ENCODE measurements around the gene GMPR.

Gene GMPR

DNA sequence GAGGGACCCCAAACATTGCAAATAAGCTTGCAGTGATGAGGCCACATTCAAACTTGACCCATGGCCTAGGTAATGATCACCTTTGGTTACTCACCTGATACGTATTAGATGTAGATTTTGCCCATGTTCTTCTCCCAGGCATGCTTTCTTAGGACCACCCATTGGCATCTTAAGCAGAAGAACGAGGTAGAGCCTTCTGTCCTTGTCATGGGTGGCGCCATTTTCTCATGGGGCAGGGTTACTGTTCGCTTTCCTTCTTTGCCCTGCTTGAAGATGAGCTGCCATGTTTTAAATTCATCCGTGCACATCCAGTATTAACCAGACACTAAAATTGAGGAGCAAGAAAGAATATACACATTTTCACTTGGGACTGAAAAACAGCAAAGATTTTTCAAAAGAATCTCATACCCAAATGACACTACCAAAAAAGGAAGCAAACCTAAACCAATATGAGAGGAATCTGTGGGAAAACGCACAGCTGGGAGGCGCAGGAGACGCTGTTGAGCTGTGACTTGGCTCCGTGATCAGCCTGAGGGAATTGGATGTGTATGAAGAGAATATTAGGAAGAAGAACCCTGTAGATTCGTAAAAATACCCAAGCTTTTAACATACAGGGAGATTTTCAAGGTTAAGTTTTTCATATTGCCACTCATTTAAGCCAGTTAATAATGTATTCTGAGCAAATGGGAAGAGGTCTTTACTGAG lies 36.6 kb downstream of the GMPR start:
- no peak for DNase-seq

DNA sequence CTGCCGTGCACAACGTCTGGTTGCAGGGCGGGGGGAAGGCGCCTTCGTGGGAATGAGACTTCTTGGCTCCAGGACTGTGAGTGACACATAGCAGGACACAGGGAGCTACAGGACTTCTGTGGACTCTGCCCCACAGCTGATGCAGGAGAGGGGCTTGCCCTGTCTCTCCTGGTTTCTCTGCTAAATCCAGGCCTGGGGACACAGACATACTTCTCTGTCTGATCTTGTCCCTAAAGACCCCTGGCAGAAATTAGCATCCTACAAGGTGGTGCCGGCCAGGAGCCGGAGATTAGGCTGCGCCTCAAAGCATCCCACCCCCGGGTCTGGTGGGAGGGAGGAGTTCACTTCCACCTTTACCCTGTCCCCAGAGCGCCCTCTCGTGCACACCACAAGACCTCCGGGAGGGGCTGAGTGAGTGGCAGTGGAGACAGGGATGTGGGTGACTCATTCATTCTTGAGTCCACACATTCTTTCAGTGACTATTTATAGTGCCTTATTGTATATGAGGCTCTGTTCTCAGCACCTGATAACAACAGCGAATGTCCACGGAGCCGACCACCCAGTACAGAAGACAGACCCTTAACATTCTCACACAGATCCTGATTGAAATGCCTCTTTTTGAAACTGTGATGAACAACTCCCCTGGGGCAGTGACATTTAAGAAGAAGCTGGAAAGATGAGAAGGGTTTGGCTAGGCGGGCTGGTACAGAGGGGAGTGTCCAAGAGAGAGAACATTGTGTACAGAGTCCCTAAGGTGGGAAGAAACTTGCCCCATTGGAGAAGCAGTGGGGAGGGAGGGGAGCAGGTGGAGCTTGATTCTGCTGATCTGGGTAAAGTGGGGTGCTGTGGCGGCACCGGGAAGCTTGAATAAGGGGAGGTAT lies 39.0 kb downstream of the GMPR start:
- peak in 1 of 2 donors; percentile 13 for DNase-seq

DNA sequence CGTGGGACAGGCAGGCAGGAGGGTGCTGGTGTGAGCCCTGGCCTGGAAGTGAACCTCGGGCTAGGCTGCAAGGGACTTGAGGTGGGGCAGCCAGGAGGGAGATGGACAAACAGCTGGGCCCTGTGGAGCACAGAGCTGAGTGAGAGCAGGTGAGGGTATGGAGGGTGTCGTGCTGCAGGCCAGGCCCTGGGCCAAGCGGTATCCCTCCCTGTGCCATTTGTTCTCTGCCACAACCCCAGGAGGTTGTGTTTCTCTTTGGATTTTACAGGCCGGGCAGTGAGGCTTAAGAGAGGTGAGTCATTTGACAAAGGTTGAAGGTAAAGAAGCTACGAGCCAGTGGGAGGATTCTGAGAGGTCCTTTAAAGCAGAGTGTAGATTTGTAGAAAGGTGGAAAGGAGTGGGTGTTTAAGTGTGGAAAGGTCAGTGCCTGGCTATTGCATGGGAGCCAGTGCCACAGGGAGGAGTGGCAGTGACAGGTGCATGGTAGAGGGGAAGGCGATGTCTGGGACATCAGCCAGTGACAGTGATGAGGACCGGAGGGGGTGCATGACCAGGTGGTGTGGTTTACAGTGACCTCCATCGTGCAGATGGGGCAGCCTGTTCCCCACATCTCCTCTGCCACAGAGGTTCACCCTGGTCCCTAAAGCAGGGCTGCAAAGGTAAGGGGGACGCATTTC lies 39.8 kb downstream of the GMPR start:
- DNase-seq: no peak

DNA sequence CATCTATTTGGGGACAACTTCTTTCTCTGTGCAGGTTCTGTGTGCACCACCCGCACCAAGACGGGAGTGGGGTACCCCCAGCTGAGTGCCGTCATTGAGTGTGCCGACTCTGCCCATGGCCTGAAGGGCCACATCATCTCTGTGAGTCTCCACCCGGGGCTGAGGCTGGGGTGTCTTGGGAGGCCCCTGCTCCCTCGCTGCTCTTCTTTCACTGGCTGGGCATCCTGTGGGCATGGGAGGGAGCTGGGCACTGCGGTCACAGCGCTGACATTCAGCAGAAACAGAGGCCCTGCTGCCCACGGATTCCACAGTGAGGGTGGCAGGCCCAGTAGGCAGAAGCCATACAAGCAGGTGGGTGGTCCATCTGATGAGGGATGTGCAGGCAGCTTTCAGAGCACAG lies 40.4 kb downstream of the GMPR start:
- DNase-seq: no peak

DNA sequence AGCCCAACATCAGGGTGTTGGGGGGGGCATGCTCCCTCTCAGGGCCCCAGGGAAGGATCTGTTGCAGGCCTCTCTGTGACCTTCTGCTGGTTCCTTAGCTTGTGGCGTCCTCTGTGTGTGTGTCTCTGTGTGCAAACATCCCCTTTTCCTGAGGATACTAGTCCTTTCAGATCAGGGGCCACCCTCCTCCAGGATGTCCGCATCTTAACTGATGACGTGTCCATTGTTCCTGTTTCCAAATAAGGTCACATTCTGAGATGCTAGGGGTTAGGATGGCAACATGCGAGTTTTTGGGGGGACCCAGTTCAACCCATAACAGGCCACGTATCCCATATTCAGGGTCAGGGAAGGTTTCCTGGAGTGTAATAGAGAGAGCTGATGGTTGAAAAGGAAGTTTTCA lies 40.9 kb downstream of the GMPR start:
- no peak for DNase-seq

DNA sequence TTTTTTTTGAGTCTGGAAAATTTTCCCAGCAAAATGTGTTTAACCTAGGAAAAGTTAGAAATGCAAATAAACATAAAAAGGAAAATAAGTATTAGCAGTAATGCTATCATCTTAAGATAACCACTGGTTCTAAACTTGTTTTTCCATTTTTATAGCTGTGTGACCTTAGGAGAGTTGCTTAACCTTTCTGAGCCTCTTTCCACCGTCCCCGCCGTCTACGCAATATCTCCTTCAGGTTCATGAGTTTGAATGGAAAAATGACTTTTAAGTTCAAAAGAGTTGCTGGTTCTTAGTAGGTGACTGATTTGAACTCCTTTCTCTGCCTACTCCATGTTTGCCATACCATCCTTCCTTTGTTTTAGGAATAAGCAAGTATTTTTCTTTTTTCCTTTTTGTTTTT lies 44.0 kb downstream of the GMPR start:
- no peak for DNase-seq

DNA sequence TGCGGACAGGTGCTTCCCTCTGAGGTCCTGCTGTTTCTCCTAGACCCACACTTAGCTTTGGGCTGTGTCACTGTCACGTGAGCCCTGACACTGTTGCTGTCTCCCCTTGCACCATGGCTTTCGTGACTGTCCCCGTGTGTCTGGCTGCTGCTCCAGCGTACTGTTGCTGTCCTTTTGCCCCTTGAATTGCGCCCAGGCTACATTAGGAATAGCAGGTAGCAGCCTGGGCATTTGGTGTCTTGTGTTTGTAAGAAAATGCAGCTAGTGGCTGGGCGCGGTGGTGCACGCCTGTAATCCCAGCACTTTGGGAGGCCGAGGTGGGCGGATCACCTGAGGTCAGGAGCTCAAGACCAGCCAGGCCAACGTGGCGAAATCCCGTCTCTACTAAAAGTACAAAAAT lies 46.1 kb downstream of the GMPR start:
- no peak for DNase-seq

DNA sequence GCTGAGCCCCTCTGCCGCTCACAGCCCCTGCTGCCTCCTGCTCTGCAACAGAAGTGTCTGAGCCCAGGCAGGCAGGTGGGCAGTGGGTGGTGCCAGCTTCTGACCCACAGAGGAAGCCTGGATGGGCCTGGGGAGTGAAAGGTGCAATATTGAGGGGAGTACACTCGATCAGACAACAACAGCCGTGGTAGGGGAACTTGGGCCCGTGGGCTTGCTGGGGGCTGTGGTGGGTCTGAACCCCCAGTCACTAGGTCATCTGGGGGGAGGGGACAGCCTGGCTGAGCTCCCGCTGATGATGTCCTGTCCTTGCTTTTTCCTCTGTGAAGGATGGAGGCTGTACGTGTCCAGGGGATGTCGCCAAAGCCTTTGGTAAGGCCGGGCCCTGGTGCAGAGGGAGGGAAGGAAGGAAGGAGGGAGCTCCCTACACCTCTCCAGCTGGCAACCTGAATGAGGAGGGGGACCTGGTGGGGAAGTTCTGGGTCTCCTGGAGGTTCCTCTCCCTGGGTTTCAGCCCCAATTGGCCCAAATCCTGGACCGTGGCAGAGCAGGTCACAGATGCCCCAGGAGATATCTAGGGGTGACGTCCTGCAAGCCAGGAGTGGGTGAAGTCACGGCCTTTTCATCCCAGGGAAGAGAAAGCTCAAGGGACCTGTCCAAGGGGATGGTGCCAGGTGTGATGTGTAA lies 47.2 kb downstream of the GMPR start:
- DNase-seq: no peak

DNA sequence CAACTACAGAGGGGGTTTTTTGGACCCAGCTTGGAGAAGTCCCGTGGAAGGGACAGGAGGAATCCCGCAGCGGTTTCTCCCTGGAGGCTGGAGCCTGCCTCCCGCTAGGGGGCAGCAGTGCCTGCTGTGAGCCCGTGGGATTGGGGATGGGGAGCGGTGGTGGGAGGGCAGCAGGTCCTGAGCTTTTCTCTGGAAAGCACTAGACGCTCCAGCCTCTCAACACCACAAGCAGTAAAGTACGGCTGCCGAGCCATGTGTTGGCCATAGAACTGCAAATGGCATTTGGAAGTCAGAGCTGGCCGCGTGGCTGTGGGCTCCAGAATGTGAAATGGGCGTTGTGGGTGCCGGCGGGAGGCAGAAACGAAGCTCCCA lies 47.8 kb downstream of the GMPR start:
- DNase-seq: peak; percentile 41 to 49

DNA sequence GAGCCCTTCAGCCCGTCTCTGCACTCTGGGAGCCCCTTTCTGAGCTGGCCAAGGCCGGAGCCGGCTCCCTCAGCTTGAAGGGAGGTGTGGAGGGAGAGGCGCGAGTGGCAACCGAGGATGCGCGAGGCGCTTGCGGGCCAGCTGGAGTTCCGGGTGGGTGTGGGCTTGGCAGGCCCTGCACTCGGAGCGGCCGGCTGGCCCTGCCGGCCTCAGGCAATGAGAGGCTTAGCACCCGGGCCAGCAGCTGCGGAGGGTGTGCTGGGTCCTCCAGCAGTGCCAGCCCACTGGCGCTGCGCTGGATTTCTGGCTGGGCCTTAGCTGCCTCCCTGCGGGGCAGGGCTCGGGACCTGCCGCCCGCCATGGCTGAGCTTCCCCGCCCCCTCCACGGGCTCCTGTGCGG lies 49.8 kb downstream of the GMPR start:
- DNase-seq: no peak

DNA sequence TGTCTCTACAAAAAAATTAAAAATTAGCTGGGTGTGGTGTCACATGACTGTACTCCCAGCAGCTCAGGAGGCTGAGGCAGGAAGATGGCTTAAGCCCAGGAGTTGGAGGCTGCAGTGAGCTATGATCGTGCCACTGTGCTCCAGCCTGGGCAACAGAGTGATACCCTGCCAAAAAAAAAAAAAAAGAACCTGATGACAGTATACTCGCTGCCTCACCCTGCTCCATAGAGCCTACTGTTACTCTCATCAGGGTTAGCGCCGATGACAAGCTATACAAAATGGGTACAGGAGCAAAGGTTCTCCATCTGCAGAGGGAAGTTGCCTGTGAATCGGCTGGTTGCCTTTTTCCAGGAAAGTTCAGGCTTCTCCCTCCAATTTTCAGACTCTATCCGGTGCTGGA lies 53.4 kb downstream of the GMPR start:
- DNase-seq: no peak

DNA sequence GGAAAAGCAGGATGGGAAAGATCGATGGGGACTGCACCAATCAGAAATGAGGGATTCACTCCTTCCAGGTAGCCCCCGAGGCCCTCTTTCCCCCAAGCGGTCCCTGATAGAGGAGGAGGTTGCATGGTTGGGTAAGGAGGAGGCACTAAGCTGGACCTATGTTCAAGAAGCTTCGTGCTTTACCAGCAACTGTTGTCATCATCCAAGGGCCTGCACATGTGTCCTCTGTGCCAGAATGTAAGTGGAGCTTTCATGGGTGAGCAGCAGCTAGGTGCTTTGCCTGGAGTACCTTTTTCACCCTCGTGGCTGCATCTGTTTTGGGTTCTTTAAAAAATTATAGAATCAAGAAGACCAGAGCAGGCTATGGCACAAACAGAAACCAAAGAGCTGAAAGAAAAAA lies 54.0 kb downstream of the GMPR start:
- no peak for DNase-seq

DNA sequence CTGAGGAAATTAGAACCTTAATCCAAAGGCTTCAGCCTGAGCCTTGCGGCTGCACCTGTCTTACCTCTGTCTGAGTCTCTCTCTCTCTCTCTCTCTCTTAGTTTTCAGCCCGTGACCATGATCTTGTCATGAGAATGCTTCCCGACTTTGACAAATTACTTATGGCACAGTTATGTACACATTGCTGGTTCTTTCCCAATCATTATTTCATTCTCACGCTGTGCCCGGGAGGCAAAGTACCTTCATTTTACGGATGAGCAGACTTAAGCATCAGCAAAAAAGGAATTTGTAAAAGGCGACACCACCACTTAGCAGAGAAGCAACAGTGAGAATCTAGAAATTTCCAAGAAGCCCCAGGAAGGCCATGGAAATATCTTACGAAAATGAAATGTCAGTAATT lies 54.6 kb downstream of the GMPR start:
- no peak for DNase-seq

DNA sequence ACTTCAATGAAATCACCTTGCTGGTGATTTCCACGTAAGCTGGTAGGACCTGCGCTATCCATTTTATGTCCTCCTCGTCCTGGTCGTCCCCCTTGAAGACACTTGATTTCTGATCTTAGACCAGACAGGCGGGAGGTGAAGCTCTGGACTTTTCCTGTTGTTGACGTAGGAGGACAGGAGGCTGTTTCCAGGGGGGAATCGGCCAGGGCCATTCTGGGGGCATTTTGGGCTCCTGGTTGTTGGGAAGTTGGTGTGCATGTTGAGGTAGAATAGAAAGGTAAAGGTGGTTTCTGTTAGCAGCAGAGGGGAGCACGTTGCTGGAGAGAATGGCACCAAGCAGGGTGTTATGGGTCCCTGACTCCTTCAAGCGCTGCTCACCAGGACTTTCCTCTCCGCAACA lies 56.0 kb downstream of the GMPR start:
- no peak for DNase-seq

DNA sequence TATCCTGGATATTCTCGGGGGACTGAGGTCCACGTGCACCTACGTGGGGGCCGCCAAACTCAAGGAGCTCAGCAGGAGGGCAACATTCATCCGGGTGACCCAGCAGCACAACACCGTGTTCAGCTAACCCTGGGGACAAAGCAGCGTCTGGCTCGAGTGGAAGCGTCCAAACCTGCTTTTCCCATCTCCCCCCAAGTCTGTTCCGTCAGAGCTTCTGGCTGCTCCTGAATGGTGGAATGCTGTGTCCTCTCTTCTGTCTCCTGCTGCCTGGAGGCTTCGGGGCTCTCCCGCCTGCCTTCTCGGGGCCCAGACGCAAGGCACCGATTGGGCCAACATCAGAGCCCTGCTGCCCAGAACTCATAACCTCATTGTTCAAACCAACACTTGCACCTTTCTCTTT lies 56.7 kb downstream of the GMPR start:
- DNase-seq: no peak

DNA sequence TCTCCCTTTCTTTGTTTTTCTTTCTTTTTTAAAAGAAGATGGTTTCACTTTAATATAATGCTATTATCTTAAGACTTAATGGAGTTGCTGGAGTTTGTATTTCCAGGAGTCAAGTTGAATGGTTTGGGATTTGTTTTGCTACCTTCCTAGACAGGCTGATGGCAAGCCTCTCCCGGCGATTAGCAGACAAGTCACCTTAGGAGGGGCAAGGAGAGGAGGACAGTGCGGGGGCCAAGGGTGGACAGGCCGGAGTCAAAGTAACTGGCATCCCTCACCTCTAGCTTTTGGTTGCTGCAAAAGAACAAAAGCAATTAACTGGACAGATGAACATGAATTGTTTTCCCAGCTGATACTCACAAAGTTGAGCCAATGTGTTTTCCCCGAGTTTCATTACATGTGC lies 57.1 kb downstream of the GMPR start:
- no peak for DNase-seq

DNA sequence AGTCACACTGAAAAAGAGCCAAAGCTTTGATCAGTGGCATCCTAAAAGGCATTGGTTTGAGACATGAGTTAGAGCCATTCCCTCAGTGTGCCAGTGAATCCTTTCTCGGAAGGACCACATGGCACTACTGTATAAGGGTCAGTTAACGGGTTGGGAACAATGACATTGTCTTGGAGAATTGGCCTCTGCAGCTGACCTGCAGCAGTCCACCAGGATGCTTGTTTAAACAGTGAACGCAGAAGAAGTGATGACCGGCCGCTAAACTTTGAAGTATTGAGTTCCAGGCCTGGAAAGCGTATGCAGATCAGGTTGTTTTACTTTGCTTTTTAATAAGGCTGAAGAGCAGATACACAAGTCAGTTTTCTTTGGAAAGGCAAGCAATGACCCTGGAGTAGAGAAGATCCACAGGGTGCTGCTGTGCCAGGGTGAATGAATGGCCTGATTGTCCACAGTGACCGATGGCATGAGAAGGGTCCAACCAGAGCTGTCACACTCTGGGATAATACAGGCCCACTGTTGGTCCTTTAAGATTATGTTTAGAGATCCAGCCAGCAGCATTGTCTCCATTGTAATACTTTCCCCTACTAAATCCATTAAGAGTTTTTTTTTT lies 57.8 kb downstream of the GMPR start:
- DNase-seq: no peak

DNA sequence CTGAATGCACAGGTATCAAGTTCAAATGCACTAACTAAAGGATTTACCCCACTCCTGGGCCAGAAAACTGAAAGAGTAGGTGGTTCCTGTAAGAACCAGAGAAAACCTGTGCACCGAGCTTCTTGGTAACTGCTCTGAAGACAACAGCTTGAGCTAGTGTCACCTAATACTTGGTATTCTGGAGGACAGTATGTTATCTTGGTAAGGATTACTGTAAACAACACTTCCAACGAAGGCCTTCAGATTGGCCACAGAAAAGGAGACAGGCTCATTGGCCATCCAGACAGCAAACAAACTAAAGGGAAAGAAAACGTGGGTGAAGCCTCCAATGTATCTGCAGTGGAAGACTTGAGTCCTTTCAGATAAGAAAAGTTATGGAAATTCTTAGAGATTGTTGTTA lies 61.5 kb downstream of the GMPR start:
- DNase-seq: no peak

DNA sequence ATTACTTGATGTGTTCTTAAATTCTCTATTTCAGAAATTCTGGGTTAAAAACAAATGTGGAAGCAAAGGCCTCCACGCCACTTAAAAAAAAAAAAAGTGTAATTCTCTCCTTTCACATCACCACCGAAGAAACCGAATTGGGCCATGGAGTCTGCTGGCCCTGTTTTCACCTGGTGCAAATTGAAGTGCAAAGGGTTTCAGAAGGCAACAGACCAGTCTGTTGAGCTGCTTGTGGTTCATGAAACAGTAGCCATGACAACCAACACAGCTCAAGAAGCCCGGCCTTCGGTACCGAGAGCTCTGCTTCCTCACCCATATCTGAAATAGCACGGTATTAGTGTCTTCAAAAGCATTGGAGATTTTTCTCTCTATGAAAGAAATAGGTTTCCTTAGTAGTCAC lies 63.1 kb downstream of the GMPR start:
- DNase-seq: no peak

DNA sequence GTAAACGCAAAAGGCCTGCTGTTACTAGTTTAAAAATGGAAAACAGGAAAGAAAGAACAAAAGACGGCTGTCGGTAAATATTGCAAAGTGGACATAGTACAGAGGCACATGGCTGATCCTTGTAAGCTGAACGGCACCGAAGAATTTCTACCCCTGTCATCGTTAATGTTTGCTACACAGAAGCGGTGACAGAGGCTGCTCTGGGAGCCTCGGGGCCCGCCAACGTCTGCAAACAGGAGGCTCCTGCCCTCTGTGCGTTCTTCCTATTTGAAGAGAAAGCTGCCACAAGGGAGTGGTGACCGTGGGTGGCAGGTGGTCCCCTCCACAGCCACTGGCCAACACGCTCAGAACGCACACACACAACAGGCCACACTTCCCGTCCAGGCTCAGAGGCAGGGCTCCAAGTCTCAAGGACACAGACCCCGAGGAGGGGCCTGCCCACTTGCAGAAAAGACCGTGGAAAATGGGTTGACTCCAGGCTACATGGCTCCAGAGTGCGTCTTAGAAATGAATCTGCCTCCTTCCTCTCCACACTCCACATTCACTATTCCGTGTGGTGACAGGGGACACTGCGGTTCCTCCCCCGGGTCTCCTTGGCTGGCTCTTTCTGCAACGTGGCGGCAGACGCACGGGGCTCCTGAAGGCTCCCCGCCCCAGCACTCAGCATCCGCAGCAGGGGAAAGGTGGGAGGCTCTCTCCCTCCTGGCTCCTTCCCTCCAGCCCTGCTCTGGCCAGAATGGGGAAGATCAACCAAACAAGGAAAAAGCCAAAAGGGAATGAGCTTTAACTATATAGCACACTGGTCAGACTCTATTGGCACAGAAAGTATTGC lies 64.5 kb downstream of the GMPR start:
- DNase-seq: no peak

DNA sequence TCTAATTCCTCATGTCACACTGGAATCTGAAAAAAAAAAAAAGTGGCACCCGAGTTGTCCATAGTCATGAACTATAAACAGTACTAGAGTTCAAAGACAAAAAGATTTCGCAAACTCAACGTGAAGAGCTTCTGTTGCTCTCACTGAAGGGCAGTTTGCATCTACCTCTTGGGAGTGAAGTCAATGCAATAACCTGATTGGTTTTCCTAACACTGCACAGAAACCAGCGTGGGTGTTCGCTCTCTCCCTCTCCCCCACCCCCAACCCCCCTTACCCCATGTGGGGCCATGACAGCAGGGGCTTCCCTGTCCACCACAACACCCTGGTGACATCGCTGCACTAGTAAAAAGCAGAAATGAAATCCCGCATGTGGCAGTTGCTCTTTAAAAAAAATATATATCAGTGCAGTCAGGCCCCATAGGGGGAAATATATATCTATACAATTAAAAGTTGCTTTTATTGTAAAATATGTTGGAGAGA lies 66.9 kb downstream of the GMPR start:
- DNase-seq: no peak

DNA sequence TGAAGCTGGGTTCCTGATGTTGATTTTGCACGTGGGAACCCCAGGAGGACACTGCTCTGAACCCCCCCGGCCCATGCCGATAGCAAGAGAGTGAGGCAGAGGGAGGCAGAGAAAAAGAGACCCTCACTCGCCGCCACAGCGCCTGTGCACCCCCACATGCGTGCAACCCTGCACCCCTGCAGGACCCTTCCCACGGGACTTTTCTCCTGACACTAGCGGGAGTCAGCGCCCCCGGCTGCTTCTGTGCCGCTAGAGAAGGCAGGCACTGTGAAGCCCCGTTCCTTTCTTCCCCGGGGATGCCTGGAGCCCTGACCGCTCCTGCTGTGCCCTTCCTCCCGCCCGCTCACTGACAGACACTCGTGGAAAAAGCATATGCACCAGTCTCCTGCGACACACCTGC lies 67.4 kb downstream of the GMPR start:
- DNase-seq: no peak
